ENCODE data around the gene DUOXA2. TPM values are rescaled to one million over a fixed set of nuclear protein-coding genes. Genes with fewer than 3 reads are reported as not detected.

Gene DUOXA2
- total RNA-seq, 1 experiment from 2014 or later, result 1.6 TPM

- DNase-seq, result no peak
- H3K36me3 Mint-ChIP-seq (ENCODE audit: insufficient read depth, unreplicated experiment), result peaks cover 21% of the 10 kb centered on the region
- no peaks in the 10 kb centered on the region for H3K27me3 ChIP-seq (replicated peaks; ENCODE audit: control insufficient read depth, insufficient read depth, low read length)
- BruUV-seq (replicated peaks), result no TSS peak
- peaks cover 23% of the 10 kb centered on the region for H3K4me1 Mint-ChIP-seq (ENCODE audit: low read depth, unreplicated experiment)
- CTCF ChIA-PET, result interaction anchor here (0.6 to 0.9 kb wide), 2 partner anchors 43 to 115 kb away, joined by 3 read pairs; no protein-coding TSS in a partner anchor
- intact Hi-C loops (cut with micrococcal nuclease; ENCODE audit: unreplicated experiment), result loop anchor here (2.0 kb wide), 1 partner anchor 107 kb away; no protein-coding TSS in a partner anchor
- H3K4me3 ChIP-seq (ENCODE audit: low read depth, low read length), result no peak overlapping the region
- H3K4me3 Mint-ChIP-seq (ENCODE audit: unreplicated experiment), result no peak overlapping the region
- no peaks in the 10 kb centered on the region for H3K27me3 Mint-ChIP-seq (ENCODE audit: insufficient read depth, unreplicated experiment)
- no peaks in the 10 kb centered on the region for H3K36me3 ChIP-seq (ENCODE audit: control insufficient read depth, insufficient read depth, low read length)
- TF ChIP-seq, protein P1, sequence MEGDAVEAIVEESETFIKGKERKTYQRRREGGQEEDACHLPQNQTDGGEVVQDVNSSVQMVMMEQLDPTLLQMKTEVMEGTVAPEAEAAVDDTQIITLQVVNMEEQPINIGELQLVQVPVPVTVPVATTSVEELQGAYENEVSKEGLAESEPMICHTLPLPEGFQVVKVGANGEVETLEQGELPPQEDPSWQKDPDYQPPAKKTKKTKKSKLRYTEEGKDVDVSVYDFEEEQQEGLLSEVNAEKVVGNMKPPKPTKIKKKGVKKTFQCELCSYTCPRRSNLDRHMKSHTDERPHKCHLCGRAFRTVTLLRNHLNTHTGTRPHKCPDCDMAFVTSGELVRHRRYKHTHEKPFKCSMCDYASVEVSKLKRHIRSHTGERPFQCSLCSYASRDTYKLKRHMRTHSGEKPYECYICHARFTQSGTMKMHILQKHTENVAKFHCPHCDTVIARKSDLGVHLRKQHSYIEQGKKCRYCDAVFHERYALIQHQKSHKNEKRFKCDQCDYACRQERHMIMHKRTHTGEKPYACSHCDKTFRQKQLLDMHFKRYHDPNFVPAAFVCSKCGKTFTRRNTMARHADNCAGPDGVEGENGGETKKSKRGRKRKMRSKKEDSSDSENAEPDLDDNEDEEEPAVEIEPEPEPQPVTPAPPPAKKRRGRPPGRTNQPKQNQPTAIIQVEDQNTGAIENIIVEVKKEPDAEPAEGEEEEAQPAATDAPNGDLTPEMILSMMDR (IDR thresholded peaks at IDR 0.05; ENCODE audit: insufficient read depth in 1 of 2, low read depth in 1 of 2, low read length in 1 of 2, severe bottlenecking in 1 of 2, unreplicated experiment in 1 of 2), result no peak
- peaks cover 32% of the 10 kb centered on the region for H3K4me1 ChIP-seq
- no peak overlapping the region for H3K27ac Mint-ChIP-seq (ENCODE audit: unreplicated experiment)
- POLR2A ChIA-PET, result no interaction called here
- H3K9me3 ChIP-seq, result no peaks in the 10 kb centered on the region
- H3K9me3 Mint-ChIP-seq (ENCODE audit: unreplicated experiment), result no peaks in the 10 kb centered on the region
These were observed 47.5 kb downstream of the DUOXA2 start for GRCh38 chr15:45161666-45162065.

GRCh38 chr15:45162771-45163507 is 48.8 kb downstream of the DUOXA2 start:
- Histone ChIP-seq H3K4me3 (ENCODE audit: low read depth, low read length) (no peak overlapping the region), H3K36me3 (ENCODE audit: control insufficient read depth, insufficient read depth, low read length) (no peaks in the 10 kb centered on the region), H3K27me3 (replicated peaks; ENCODE audit: control insufficient read depth, insufficient read depth, low read length) (no peaks in the 10 kb centered on the region), H3K9me3 (no peaks in the 10 kb centered on the region), H3K4me1 (peaks cover 32% of the 10 kb centered on the region)
- H3K4me1 Mint-ChIP-seq (ENCODE audit: low read depth, unreplicated experiment), result peaks cover 23% of the 10 kb centered on the region
- H3K27ac Mint-ChIP-seq (ENCODE audit: unreplicated experiment), result peak overlapping the region; percentile 54
- POLR2A ChIA-PET, result interaction anchor here (0.8 to 1.3 kb wide), 2 partner anchors 37 to 116 kb away, joined by 4 to 5 read pairs; no protein-coding TSS in a partner anchor
- BruUV-seq (replicated peaks), result no TSS peak
- peaks cover 20% of the 10 kb centered on the region for H3K36me3 Mint-ChIP-seq (ENCODE audit: insufficient read depth, unreplicated experiment)
- TF ChIP-seq, protein P1 (IDR thresholded peaks at IDR 0.05; ENCODE audit: insufficient read depth in 1 of 2, low read depth in 1 of 2, low read length in 1 of 2, severe bottlenecking in 1 of 2, unreplicated experiment in 1 of 2), result peak; percentile 88 to 96
- no peaks in the 10 kb centered on the region for H3K27me3 Mint-ChIP-seq (ENCODE audit: insufficient read depth, unreplicated experiment)
- CTCF ChIA-PET, result interaction anchor here (0.5 to 3.4 kb wide), 26 partner anchors 16 to 451 kb away, joined by 3 to 66 read pairs (median 4); partner anchors contain the start of gene SHF
- intact Hi-C loops (cut with micrococcal nuclease; ENCODE audit: unreplicated experiment), result loop anchor here (1.0 to 2.0 kb wide), 7 partner anchors 37 to 451 kb away; no protein-coding TSS in a partner anchor
- peak; percentile 85 to 89 for DNase-seq
- H3K9me3 Mint-ChIP-seq (ENCODE audit: unreplicated experiment), result no peaks in the 10 kb centered on the region
- no peak overlapping the region for H3K4me3 Mint-ChIP-seq (ENCODE audit: unreplicated experiment)

DNA sequence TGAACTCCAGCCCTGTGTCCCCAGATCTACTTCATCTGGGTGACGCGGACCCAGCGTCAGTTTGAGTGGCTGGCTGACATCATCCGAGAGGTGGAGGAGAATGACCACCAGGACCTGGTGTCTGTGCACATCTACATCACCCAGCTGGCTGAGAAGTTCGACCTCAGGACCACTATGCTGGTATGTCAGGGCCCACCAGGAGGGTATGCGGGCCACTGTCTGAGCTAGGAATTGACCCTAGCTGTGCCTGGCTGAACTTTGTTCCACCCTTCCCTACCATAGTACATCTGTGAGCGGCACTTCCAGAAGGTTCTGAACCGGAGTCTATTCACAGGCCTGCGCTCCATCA is 49.4 kb downstream of the DUOXA2 start:
- H3K27ac Mint-ChIP-seq (ENCODE audit: unreplicated experiment), result no peak overlapping the region
- TF ChIP-seq, protein P1 (IDR thresholded peaks at IDR 0.05; ENCODE audit: insufficient read depth in 1 of 2, low read depth in 1 of 2, low read length in 1 of 2, severe bottlenecking in 1 of 2, unreplicated experiment in 1 of 2), result no peak

More for the DNA sequence above, 49.4 kb downstream of the DUOXA2 start:
- Mint-ChIP-seq H3K27me3 (ENCODE audit: insufficient read depth, unreplicated experiment) (no peaks in the 10 kb centered on the region), H3K4me3 (ENCODE audit: unreplicated experiment) (no peak overlapping the region), H3K4me1 (ENCODE audit: low read depth, unreplicated experiment) (peaks cover 23% of the 10 kb centered on the region), H3K36me3 (ENCODE audit: insufficient read depth, unreplicated experiment) (peaks cover 17% of the 10 kb centered on the region), H3K9me3 (ENCODE audit: unreplicated experiment) (no peaks in the 10 kb centered on the region)
- POLR2A ChIA-PET, result interaction anchor here (0.8 to 1.3 kb wide), 2 partner anchors 37 to 116 kb away, joined by 4 to 5 read pairs; no protein-coding TSS in a partner anchor
- no peak overlapping the region for H3K4me3 ChIP-seq (ENCODE audit: low read depth, low read length)
- no TSS peak for BruUV-seq (replicated peaks)
- no peaks in the 10 kb centered on the region for H3K36me3 ChIP-seq (ENCODE audit: control insufficient read depth, insufficient read depth, low read length)
- H3K9me3 ChIP-seq, result no peaks in the 10 kb centered on the region
- no peak for DNase-seq
- CTCF ChIA-PET, result interaction anchor here (0.5 to 3.4 kb wide), 24 partner anchors 16 to 450 kb away, joined by 3 to 66 read pairs (median 4); partner anchors contain the start of gene SHF
- intact Hi-C loops (cut with micrococcal nuclease; ENCODE audit: unreplicated experiment), result loop anchor here (1.0 to 2.0 kb wide), 7 partner anchors 37 to 451 kb away; no protein-coding TSS in a partner anchor
- no peaks in the 10 kb centered on the region for H3K27me3 ChIP-seq (replicated peaks; ENCODE audit: control insufficient read depth, insufficient read depth, low read length)
- H3K4me1 ChIP-seq, result peaks cover 32% of the 10 kb centered on the region
